NB4 (cell line): Measurements from ENCODE around the gene RBMS3.

ENCODE experiments used
- CTCF ChIP-seq: IDR thresholded peaks from one replicate; pipeline ENCODE4 v1.5.1; 2012; ENCODE audit warnings: low read depth, low read length
- MAX ChIP-seq: IDR thresholded peaks from 2 replicates; pipeline ENCODE4 v1.6.1; 2011; ENCODE audit warnings: low read depth, low read length
- POLR2A ChIP-seq: IDR thresholded peaks from 2 replicates; pipeline ENCODE4 v1.6.1; 2011; ENCODE audit warnings: mild to moderate bottlenecking; ENCODE audit not compliant: insufficient read length; ENCODE audit errors: extremely low read depth

- TF ChIP-seq CTCF: no peak
- TF ChIP-seq POLR2A: no peak
- TF ChIP-seq MAX: no peak
Observed at GRCh38 chr3:29635888-29636287, 355.0 kb downstream of the RBMS3 start.
